ENCODE results near the gene CD79B. TPM values are rescaled to one million over a fixed set of nuclear protein-coding genes. Genes with fewer than 3 reads are reported as not detected.

The CD79B gene
- total and polyA plus RNA-seq, 2 of the 13 experiments (the other 11 are each of a cell fraction or from before 2014, with no cell fraction given), result not detected

- 0 out of 2 replicates have a peak, but pooled peaks have one; percentile 20 for TF ChIP-seq ZNF501 (CRISPR knock-in tag; IDR thresholded peaks at IDR 0.05)
- no peak for TF ChIP-seq PHB2 (IDR thresholded peaks at IDR 0.05; ENCODE audit: partially characterized antibody)
- TF ChIP-seq ZNF841 (CRISPR knock-in tag; IDR thresholded peaks at IDR 0.05; ENCODE audit: borderline replicate concordance), result no peak
- TF ChIP-seq ZKSCAN8 (CRISPR knock-in tag; IDR thresholded peaks at IDR 0.05; ENCODE audit: borderline replicate concordance), result no peak
- no peak for TF ChIP-seq SNAPC4 (CRISPR knock-in tag; IDR thresholded peaks at IDR 0.05)
- TF ChIP-seq USF2 (IDR thresholded peaks at IDR 0.05; ENCODE audit: low read depth, low read length), result no peak
- no peak for TF ChIP-seq USF2 (CRISPR knock-in tag; IDR thresholded peaks at IDR 0.05; ENCODE audit: borderline replicate concordance)
- TF ChIP-seq ZSCAN29 (CRISPR knock-in tag; conservative IDR thresholded peaks at IDR 0.05), result no peak
- no peak for TF ChIP-seq ZNF160 (CRISPR knock-in tag; IDR thresholded peaks at IDR 0.05)
- TF ChIP-seq ZNF678 (CRISPR knock-in tag; IDR thresholded peaks at IDR 0.05), result no peak
- TF ChIP-seq ATF7 (IDR thresholded peaks at IDR 0.05), result no peak
- no peak for TF ChIP-seq ATF7 (CRISPR knock-in tag; IDR thresholded peaks at IDR 0.05)
- TF ChIP-seq, protein P1, sequence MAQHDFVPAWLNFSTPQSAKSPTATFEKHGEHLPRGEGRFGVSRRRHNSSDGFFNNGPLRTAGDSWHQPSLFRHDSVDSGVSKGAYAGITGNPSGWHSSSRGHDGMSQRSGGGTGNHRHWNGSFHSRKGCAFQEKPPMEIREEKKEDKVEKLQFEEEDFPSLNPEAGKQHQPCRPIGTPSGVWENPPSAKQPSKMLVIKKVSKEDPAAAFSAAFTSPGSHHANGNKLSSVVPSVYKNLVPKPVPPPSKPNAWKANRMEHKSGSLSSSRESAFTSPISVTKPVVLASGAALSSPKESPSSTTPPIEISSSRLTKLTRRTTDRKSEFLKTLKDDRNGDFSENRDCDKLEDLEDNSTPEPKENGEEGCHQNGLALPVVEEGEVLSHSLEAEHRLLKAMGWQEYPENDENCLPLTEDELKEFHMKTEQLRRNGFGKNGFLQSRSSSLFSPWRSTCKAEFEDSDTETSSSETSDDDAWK (CRISPR knock-in tag; IDR thresholded peaks at IDR 0.05), result no peak
- TF ChIP-seq ARID2 (CRISPR knock-in tag; IDR thresholded peaks at IDR 0.05; ENCODE audit: borderline replicate concordance), result no peak
Observed at GRCh38 chr17:63929860-63930766, 2.0 kb downstream of the CD79B start (continued).
